ENCODE data around the gene ATXN1.

Gene ATXN1

DNA sequence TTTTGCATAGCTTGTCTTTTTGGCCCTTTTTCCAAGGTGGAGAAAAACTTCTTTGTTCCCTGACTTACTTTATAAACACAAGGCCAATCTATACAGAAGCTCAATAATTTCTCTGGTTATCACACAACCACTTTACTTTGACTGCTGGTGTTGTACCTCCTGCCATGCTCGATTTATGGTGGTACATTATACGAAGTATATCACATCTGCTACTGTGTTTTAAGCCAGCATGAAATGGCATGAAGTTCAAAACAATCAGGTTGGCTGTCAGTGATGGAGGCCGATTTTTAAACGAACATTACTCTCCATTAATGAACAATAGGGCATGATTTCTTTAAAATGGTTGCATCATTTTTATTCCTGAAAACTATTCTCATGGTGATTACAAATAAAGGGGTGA is 21.0 kb upstream of the ATXN1 start:
- no peak for DNase-seq

DNA sequence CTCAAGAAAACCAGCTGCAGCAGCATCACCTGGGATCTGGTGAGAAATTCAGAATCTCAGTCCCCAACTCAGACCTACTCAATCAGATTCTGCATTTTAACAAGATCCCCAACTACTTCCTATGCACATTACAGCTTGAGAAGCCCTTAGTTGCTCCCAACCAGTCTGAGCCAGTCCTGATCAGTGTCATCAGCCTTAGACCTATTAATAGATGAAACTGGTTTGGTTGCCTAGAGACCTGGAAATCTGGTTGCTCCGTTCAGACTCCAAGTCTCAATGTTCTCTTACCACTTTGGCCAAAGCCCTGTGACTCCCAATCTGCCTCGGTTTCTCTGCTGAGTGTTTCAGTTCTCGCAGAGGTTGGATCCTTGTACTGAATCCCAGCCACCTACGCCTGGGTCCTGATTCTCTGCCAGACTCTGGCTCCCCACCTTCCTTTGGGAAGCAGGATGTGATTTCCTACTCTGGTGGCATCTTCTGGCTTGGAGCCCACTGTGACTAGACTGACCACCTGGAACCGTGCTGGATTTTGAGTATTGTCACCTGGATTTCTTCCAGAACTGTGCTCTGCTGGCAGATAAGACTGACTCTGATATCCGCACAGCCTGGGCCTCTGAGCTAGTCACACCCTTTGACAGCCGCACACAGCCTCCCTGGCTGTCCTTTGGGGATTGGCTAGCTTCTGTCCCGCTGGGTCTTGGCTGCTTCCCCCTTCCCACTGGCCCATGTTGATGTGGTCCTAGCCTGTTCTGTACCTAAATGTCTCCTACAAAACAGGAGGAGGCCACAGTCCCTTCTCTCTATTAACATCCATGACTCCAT is 20.3 kb upstream of the ATXN1 start:
- no peak for DNase-seq

DNA sequence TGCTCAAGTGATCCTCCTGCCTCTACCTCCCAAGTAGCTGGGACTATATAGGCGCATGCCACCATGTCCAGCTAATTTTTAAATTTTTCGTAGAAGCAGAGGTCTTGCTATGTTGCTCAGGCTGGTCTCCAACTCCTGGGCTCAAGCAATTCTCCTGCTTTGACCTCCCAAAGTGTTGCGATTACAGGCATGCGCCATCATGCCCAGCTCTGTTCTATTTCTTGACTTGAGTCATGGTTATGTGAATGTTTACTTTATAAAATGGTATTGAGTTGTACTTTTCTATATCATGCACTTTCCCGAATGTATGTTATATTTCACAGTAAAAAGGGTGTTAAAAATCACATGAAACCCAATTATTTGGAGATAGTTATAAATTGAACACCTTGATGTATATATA is 17.3 kb upstream of the ATXN1 start:
- no peak for DNase-seq

DNA sequence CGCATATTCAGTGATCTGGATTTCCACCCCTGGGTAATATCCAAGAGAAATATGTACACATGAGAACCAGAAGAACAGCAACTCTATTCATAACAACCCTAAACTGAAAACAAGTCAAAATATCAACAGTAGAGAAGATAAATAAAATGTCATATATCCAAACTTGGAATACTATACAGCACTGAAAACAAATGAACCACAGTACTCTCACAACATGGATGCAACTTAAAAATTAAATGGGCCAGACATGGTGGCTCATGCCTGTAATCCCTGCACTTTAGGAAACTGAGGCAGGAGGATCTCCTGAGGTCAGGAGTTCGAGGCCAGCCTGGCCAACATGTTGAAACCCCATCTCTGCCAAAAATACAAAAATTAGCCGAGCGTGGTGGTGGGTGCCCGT is 16.5 kb upstream of the ATXN1 start:
- no peak for DNase-seq

DNA sequence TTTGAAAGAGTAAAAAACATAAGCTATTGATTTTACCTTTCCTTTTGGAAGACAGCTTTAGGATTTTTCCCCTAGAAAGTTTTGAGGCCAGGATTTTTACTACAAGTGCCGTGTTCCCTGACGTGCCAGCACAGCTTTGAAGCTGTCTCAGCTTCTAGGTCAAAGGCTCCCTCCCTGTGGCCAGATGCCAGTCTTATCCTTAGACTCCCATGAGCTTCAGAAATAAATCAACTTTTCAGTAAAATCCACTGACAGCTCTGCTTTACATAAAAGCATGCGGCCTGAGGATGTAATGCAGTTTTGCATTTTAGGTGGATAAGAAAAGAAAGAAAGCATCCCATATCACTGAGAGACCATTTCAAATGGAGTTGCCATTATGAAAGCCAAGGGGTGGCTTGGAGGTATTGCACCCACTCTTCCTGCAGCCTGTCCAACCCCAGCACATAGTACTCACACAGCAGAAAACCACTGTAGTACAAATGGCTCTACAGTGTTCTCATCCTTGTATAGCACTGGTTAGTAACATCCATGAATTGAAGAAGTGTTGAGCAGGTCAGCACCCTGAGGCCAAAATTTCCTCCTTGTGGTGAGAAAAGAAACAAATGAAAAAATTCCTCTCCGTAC is 15.2 kb upstream of the ATXN1 start:
- DNase-seq = no peak

DNA sequence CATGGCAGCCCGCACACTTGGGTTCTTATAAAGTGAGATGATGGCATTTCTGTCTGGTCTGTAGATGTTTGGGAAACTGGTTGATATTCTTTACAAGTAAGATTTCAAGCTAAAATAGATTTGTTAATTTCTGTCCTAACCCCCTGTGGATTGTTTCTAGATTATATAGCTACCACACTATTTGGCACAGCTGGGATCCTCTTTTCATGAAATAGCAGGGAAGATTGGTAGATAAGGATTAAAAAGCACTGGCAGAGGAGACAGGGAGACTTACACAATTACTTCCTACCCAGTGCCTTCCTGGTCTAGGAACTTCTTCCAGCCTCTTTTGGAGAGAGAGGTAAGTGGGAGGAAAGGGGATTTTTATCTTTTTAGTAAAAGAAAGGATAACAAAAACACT is 13.2 kb upstream of the ATXN1 start:
- DNase-seq = no peak

DNA sequence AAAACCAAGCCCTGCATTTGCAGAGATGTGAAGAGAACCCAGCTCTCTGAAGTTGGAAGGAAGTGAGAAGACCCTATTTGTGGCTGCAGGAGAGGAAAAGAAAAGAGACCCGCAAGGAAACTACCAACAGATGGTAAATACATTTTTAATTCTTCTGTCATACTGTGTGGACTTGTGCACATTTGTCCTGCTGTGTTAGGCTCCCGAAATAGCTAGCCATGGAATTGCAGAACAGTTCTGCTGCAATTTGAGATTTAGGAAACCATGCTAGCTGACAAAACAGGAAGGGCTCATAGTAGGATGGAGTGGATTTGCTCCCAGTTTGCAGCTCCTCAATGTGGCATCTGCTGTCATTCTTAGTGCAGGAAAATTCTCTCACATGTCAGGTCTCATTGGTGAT is 12.1 kb upstream of the ATXN1 start:
- DNase-seq = no peak

DNA sequence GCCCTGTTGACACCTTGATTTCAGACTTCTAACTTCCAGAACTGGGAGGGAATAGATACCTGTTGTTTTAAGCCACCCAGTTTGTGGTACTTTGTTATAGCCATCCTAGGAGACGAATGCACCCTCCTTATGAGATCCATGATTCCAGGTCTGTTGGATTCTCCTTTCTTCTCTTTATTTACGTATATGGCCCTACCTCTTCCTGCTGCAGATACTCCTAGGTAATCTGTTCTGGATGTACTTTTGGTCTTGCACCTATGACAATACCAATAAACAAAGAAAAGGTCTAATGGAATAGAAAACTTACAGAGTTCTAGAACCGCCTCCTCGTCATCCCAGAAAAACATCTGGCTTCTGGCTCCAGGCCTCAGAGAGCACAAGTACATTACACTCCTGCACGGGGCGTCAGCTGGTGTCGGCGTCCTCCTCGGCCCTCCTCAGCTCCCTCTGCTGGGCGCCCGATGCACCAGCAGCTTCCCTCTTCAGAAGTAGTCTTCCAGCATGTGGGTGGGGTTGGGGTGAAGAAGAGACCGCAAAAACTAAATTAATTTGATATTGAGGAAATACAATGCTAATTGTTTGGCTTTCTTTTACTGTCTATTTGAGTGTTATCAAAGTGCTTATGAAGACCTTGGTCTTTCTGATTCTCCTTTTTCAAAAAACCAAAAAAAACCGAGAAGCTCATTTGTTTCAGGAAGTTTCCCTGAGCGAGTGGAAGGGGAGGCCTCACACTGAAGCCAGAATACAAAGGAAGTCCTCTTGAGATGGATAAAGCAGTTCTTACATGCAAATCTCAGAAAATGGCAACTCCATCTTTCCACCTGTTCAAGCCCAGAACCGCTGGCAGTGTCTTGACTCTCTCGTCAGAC is 9.7 kb upstream of the ATXN1 start:
- peak; percentile 75 for DNase-seq

DNA sequence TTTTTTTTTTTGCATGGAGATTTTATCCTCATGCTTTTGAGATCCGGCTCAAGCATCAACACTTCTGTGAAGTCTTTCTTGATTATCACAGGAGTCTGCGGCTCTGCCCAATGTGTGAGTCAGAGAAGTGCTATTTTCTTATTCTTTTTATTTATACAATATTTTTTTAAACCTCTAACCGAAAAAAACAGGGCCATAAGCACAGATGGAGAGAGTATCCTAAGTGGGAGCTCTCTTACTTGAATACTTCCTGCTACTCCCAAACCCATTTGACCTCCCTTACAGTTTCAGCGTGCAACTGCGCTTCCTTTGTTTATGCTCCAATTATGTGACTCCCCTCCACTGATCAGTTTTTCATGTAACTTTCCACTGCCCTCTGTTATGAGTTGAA is 8.7 kb upstream of the ATXN1 start:
- no peak for DNase-seq

DNA sequence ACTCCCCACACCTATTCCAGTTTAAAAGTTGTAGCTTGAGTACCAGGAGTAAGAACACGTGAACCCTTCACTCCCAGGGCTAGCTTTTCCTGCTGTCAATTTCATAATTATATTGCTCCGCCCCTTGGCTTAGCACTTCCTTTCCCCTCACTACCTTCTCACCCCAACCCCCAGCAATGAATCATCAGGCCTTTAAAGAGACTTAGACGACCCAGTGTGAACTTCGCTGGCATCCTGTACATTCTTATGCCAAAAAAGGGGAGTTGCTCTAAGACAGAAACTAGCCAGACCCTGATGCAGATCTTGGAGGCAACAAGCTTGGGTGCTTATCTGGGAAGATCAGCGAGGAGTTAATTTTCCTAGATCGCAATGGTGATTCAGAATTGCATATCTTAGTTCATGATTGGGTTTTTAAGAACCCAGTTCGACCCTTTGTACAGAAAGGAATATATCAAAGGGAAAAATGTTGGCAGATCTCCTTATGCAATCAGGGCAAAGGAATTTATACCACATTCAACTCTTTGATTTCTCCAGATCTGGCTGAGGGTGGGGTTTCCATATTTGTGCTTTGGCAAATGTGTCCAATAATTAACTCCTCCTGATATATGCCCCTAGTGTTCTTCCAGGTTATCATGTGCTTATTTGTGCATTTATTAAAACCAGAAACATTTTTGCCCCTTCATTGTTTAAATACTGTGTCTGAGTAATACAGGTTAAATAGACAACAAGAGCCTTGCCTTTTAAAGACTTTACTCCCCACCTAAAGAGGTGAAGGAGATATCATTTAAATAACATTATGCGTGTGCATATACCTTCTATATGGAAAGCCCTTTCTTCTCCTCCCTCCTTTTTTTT is 8.1 kb upstream of the ATXN1 start:
- peak; percentile 51 for DNase-seq

DNA sequence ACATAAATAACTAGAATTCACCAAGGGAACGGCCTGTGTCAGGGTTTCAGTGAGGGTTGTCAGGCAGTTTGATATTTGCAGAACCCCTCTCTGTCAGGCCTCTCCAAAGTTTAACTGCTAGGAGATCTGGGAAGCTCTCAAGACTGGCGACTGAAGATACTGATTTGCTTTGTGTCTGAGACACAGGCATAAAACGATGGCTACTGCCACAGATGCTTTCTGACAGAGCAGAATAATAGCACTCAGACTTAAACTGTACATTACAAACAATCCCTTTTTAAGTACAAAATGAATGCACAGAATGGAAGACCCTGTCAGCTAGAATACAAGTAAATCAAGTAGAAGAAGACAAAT is 7.2 kb upstream of the ATXN1 start:
- no peak for DNase-seq

DNA sequence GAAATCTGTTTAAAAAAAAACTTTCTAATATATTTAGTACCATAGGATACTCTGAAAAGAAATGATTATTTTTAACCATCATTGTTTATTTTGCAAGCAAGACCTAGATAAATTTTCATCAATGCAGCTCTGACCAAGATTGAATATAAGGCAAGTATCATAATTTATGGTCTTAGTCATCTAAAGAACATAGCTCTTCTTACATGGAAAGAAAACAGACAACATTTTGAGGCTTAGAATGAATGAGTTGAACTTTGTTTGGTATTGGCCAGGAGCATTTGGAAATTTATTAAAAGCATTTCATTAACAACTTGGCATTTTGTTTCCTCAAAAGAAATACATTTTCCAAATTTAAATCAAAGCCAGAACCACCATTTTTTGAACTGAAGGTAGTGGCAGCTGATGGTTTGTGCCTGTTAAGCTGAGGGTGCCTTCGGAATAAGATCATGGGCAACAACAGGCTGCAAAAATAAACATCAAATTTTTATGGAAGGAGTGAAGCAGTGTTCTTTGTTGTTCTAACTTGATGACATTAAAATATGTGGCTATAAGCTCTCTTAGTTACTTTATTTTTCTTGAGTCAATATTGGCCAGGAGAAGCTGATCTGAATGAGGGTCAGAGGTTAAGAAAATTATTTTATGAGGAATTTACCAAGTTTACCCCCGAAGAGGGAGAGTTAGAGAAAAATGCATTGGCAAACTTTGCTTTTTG is 6.7 kb upstream of the ATXN1 start:
- DNase-seq = no peak

DNA sequence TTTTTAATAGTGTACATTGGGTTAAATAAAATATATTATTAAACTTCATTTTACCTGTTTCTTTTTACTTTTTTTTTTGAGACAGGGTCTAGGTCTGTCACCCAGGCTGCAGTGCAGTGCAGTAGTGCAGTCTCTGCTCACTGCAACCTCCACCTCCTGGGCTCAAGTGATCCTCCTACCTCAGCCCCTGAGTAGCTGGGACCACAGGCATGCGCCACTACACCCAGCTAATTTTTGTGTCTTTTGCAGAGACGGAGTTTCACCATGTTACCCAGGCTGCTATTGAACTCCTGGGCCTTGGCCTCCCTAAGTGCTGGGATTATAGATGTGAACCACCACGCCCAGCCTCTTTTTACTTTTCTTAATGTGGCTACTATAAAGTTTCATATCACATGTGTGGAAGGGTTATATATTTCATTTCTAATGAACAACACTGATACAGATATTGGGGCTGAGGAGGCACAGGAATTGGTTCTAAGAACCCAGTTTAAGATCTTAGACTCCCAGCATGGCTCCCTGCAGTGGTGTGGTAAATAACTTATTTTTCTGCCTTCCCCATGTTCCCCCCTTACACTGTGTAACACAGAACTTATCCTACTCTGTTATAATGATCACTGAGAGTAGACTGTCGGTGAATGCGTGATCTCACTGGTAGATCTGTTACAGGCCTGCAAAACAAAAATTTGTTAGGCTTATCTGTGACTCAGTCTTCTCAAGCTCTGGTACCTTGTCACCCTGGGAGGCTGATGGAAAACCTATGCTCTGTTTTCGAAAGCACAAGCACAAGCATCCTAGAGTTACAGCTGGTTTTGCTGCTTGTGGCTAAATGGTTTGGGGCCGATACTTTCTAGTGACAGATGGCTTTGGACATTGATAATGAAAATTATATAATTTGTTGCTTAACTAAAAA is 5.8 kb upstream of the ATXN1 start:
- DNase-seq = no peak

DNA sequence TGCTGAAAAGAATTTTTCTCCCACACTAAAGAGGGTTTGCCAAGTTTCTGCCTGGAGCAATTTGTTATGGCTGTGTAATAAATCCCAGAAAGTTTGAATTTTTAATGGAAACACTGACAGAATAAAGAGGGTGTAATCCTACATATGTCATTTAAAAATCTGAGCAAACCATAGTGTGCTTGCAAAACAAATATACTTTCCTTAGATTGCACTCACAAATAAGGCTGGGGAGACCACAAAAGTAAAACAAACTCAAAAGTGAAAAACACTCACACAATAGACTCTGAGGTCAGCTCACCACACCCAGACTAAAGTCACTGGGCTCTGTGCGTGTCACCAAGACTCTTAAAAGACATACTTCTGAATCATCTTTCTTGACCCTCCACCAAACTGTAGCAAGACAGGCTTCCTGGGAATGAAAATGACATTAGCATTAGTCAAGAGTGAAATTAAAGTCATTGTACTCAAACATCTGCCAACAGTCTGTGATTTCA is 4.8 kb upstream of the ATXN1 start:
- no peak for DNase-seq

DNA sequence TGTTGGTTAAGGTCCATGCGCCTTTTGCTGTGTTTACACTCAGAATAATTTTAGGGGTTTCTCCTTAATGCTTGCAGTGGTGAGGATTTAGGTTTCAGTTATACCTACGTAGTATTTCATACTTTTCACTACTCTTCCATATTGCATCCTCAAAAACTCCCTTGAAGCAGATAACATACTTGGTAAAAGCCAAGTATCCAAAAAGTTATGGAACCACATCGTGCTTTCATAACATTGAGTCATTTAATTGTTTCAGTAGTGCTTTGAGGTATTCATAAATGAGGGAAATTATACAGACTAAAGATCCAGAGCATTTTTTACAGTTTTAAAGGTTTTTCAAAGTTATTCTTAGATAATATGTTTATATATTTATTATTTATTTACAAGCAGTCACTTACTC is 4.0 kb upstream of the ATXN1 start:
- DNase-seq = no peak

DNA sequence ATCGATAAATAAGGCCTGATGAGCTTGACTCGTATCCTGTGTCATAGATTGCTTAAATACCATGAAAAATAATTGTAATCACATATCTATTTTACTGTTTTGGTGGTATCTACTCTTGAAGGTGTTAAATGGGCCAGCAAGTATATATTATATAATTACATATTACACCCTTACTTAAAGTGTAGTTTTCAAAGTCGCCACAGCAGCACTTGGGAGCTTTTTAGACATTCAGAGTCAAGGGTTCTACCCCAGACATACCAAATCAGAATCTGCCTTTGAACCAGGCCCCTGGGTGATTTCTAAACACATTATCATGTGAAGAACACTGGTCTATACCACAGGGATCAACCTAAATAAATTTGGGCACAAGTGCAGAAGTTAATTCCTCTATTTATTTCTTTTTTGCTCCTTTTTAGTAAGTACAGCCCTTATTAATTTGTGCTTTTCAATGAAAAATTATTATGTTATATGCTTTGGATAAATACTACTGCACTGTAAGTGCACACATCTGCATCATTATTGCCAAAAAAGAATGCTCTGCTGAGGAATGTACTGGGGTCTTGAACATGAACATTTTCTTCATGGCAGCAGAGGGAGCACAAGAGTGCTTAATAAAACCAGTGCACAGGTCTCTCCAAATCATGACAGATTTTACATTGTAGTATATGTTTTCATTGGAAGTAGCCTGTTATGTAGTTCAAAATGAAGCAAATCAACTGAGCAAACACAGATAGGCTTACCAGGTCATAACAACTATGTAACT is 3.1 kb upstream of the ATXN1 start:
- DNase-seq = no peak

DNA sequence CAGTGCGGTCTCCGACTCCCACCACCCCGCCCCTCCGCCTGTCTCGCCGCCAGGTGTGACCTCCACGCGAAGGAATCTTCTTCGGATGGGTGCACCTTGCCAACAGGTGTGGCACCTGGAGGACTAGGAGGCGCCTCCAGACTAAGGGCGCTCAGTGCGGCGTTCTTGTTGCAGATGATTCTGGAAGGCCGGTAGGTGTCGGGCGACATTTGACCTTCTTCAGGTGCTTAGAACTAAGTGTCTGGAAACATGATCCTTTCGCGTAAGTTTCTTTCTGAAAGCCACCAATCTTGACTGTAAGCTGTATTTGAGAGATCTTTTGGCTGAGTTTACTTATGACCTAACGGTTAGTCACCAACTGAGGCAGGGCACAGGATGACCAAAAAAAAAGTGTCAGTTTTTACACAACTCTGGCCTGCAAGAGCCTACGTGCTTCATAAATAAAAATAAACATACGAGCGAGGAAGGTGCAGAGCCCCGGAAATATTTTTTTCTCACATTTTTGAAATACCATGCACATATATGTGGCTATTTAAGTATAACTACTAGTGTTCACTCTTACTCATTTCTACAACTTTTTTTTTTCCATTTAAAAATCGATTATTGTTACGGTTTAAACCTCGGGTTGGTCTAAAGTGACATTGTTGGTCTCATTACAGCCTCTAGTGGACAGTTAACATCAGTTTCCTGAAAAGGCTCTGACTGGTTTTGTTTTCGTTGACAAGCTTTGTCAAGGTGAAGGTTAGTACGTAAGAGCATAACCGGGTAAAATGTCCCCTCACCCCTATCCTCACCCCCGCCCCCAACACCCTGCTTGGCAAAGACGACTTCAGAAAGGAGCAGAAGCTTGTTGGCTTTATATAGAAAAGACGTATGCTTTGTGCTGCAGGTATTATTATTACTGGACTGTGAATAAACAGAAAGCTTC is 1.6 kb upstream of the ATXN1 start:
- DNase-seq = peak; percentile 67

DNA sequence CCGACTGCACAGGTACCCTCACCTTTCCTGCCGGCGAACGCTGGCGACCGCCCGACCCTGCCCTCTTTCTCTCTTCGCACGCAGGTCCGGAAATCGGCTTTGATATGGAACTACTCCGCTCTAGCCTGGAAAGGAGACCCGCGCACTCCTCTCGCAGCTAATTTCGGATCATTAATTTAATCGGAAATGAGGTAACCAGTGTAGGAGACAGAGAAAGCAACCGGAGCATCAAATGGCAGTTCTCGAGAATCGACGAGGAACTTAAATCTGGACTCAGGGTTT is 949 bp upstream of the ATXN1 start:
- DNase-seq = no peak
